HEK293T (cell line): ENCODE data around the gene HPS5.

Experiments used
- FOXK2 ChIP-seq: fragments of 450-650 bp; IDR thresholded peaks from 2 replicates; pipeline ENCODE4 v1.6.1; 2016; ENCODE audit warnings: mild to moderate bottlenecking
- FOXM1 ChIP-seq: fragments of 450-650 bp; IDR thresholded peaks from 2 replicates; pipeline ENCODE4 v1.6.1; 2017; ENCODE audit warnings: mild to moderate bottlenecking, borderline replicate concordance
- HDGF ChIP-seq: fragments of 450-650 bp; IDR thresholded peaks from 2 replicates; pipeline ENCODE4 v1.6.1; 2017; ENCODE audit warnings: antibody characterized with exemption, borderline replicate concordance
- SP1 ChIP-seq: fragments of 450-650 bp; IDR thresholded peaks from 2 replicates; pipeline ENCODE4 v1.6.1; 2017

DNA sequence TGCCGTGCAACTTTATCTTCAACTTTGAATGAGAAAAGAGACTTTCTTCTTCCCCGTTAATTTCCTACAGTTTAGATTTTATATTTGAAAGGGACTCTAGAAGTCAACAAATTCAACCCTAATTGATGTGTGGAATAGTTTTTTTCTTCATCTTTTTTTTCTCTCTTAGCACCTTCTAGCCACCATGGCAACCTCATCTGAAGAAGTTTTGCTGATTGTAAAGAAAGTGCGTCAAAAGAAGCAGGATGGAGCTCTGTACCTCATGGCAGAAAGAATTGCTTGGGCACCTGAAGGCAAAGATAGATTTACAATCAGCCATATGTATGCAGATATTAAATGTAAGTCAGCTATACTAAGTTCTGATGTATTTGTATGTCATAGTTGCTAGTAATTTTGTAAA is 11.0 kb upstream of the HPS5 start:
- TF ChIP-seq SP1, result no peak
- TF ChIP-seq FOXK2, result no peak
- no peak for TF ChIP-seq HDGF
- TF ChIP-seq FOXM1, result no peak
